Right renal cortex interstitium (tissue), 3 donors: Measurements from ENCODE around the gene VSIR. TPM values are rescaled to one million over a fixed set of nuclear protein-coding genes. Genes with fewer than 3 reads are reported as not detected.

ENCODE experiments used
- DNase-seq, 3 donors: peaks; one replicate each; pipeline ENCODE4 v3.0.0-alpha.2; 2013; ENCODE audit warnings: low read depth in 3 of 3, low spot score in 2 of 3
- polyA plus RNA-seq, 3 donors: library from polyadenylated mRNA; unstranded; fragments of 120-200 nt; gene quantifications; one replicate each; pipeline ENCODE4 v1.2.1, GENCODE V29; 2013; ENCODE audit not compliant: insufficient read length in 3 of 3

The VSIR gene
- polyA plus RNA-seq, 3 donors = 6.7 to 9.7 (median 7.8) TPM

DNA sequence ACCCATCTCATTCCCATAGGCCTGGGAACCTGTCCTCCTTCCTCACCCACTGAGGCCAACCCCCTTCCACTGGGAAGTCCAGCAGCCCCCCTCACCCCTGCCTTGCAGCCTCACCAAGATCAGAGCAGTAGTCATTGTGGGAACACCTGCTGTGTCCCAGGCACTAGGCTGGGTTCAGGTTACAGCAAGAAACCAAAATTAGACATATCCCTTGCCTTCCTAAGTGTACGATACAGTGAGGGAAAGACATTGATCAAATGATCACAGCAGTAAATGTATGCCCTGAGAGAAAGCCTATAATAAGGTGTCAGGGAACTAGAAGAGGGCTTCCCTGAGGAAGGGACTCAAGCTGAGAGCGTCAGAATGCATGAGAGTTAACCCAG lies 36.8 kb downstream of the VSIR start:
- DNase-seq = no peak

DNA sequence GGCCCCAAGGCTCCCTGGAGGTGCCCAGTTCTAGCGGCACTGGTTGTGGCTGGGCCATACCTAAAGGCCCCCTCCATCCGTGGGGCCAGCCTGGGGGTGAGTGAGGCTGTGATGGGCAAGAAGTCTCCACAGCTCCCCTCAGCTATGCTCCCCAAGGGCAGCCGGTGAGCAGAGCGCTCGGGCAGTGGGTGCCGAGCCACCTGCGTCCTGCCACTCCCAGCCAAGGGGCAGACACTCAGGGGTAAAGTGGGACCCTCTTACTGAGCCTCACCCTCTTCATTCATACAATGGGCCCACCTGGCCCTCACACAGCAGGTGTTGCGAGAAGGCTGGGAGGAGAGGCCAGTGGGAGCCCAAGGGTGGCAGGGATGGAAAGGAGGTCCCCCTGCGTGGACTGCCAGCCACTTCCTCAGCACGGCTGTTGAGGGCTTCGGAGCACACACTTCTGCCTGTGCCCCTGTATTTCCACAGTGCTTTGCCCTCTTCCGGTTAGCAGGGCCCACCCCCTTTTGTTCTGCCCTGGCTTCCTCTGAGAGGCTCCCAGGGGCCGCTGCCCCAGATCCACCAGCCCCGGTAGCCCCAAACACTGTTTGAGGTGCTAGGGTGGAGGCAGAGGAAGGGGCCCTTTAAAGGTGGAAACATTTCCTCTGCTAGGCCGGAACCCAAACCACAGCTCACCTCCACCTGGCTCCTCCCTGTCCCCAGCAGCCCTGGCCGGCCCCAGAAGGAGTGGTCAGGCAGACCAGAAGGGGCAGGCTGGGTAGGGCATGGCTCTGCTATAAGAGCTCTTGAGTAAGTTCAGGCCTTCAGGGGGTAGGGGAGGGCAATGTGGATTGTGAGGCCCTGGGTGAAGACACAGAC lies 37.4 kb downstream of the VSIR start:
- no peak for DNase-seq

DNA sequence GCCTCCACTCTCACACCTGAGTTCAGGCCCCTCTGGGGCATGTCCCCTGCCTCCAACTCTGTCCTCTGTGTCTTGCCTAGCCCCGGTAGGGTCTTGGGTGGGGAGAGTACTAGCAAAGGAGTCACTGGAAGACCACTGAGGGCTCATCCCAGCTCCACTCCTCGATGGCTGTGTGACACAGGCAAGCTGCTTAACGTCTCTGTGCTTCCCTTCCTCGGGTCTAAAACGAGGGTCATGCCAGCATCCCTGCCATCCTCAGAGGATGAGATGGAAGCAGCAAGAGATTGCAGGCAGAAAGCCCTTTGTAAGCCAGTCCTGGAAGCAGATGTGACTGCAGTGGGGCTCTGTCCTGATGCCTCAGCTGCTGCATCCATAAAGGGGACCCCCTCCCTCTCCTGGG lies 38.5 kb downstream of the VSIR start:
- no peak for DNase-seq

DNA sequence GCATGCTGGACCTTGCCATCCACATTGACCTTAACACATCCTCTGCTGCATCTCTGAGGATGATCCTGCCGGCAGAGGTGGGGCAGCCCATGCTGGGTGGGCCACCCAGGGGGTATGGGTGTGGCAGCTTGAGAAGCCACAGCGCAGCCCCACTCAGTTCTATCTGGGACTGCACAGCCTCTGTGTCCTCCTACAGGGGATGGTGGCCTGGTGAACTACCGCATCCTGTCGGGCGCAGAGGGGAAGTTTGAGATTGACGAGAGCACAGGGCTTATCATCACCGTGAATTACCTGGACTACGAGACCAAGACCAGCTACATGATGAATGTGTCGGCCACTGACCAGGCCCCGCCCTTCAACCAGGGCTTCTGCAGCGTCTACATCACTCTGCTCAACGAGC lies 41.5 kb downstream of the VSIR start:
- no peak for DNase-seq

GRCh38 chr10:71729161-71729636 lies 44.1 kb downstream of the VSIR start:
- DNase-seq = no peak

DNA sequence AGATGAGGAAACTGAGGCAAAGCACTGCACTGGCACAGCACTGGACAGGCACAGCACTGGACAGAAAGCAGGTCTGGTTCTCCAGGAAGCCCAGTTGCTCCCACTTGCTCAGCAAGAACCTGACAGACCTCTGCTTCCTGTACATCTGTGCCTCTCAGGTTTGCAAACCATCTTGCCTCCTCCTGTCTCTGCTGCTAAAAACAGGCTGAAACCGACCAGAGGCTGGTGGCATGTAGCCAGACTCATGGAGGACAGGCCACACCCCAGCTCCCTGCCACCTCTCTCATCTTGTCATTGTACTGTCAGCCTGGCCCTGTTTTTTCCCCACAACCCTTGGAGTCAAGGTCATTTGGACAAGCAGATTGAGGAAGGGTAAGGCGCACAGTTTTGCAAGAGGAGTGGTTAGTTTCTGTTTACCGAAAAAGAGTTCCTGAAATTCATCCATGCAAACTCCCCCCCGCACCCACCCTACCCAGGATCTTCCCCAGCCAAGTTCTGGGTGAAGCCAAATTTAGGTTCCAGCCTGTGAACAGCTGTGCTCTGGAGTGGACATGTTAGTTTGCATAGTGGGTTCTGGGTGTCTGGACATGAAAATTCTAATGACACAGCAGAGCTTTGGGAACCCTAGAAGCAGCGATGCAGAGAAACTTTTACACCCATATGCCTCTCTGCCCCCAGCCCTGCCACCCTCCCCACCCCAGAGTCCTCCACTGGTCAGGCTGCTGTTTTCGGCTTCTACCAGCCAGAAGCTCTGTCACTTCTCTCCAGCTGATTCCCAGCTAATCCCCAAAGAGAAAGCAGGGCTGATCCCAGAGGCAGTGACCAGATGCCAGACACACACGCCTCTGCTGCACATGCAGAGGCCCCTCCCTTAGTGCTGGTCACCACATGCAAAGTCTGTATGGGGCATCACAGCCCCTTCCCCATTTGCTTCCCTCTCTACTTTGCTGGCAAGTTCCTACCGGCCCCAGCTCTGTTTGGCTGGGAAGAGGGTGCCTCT lies 45.3 kb downstream of the VSIR start:
- no peak for DNase-seq

GRCh38 chr10:71727105-71727737 lies 46.1 kb downstream of the VSIR start:
- no peak for DNase-seq

DNA sequence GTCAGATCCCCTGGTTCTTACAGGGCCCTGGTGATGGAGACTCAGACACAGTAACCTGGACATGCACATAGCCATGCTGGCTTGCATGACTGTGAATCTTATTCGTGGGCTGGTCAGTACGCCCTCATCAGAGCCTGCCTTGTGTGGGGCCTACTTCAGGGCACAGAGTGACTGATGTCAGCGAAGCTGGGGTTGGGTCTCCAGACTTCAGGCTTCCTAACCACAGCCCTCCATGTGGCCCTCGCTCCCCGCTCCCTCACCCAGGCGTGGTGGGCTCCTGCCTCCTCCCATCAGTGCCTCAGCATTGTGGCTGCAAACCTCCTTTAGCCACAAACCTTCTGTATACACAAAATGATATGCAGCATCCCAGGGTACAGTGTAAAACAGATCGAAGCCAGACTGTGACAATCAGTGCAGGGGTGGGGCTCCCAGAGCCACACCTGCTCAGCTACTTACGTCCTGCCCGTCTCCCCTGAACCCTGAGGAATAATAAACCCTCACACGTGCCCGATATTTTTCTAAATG lies 46.7 kb downstream of the VSIR start:
- no peak for DNase-seq

- DNase-seq = no peak
Measured at GRCh38 chr10:71725998-71726579, 47.2 kb downstream of the VSIR start.

DNA sequence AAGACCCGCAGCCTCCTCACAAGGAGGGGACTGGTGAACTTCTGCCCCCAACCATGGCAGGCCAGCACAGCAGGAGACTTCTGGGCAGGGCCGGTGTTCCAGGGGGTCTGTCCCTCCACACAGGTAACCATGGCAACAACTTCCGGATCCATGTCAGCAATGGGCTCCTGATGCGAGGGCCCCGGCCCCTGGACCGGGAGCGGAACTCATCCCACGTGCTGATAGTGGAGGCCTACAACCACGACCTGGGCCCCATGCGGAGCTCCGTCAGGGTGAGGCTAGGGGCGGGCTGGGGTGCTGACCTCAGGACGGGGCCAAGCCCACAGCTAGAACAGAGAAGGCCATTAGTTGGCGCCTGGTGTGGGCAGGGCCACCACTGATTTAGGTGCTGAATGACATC lies 48.1 kb downstream of the VSIR start:
- DNase-seq = no peak

- no peak for DNase-seq
Measured at GRCh38 chr10:71724539-71724938, 48.8 kb downstream of the VSIR start.

DNA sequence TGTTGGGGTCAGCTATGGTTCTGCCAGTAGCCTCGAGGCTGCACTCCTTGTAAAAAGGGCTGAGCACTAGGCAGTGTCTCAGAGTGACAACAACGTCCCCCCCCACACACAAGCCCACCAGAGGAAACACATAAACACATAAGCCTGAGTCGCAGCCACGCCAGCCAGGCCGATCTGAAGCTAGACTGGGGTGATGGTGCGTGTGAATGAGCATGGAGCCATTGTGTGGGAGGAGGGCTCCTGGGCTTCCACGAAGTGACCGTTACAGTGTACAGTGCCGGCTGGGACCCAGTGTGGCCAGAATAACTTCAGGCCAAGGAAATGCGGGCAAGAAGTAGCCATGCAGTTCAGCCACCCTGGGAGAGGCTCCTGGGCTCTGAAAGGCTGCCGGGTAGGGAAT lies 50.0 kb downstream of the VSIR start:
- DNase-seq = no peak

DNA sequence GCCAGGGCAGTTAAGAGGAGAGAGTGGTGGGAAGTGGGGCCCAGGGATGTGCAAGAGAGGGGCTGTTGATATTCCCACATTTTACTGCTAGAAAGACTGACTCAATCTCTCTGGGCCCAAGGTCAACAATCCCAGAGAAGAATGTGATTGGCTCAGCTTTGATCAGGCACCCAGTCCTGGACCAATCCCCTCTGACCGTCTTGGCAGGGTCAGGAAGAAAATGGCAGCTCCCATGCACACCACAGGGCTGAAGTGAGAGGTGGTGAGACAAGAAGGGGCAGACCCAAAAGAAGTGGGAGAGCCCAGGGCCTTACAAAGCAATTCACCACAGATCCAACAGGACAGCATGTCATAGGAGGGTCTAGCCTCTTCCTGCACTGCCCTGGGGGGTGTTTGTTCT lies 50.5 kb downstream of the VSIR start:
- no peak for DNase-seq

DNA sequence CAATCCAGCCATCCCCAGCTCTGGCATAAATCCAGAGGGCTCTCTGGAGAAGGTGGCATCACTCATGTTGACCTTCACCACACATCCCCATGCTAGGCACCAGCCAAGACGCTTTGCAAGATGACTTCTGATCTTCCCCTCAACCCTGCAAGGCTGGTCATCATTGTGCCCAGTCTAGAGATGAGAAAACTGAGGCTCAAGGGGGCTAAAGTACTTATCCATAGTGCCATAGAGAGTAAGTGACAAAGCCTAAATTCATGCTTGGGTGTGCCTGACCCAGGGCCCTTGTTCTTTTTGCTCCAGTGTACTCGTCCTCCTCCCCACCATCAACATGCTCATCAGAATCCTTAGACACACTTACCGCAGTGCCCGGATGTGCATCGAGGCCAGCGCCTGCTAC lies 52.0 kb downstream of the VSIR start:
- no peak for DNase-seq

- no peak for DNase-seq
Measured at GRCh38 chr10:71720288-71720687, 53.0 kb downstream of the VSIR start.

DNA sequence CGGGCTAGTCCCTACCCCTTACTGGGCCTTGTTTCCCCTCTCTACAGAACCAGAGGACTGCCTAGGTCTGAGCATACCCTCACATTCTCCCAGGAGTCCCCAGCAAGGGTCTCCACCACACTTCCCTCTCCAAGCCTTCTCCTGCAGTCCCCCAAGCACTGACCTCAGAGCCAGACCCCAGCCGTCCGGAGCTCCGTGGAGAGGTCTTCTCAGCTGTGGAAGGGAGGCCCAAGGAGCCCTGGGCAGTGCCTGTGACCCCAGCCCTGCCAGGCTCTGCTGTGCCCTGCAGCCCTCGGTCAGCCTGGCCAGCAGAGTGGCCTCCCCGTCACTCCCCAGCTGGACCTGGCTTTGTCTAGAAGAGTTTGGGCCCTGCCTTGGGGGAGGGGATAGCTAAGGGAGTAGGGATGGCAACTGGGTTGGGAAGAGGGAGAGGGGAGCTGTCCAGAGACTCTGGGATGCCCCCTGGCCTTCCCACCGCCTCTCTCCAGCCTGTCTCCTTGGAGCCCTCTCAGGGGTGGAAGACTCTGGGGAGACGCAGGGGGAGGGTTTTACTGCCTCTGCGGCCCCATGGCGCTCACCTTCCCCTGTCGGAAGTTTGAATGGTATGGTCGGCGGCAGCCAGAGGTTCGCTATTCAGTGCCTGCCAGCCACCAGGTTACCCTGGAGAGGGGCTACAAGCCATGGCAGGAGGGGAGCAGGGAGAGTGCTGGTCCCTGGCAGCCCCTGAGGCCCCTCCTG lies 53.7 kb downstream of the VSIR start, which contains the start of gene C10orf105:
Gene C10orf105 (minus strand): TSS at position 315 of the 738 bp plus-strand sequence. CDS start 3,441 bp downstream, outside the sequence.
- DNase-seq = no peak

GRCh38 chr10:71719042-71719441 lies 54.3 kb downstream of the VSIR start:
- DNase-seq = no peak

- no peak for DNase-seq
Measured at GRCh38 chr10:71718165-71718698, 55.1 kb downstream of the VSIR start.

- DNase-seq = no peak
Measured at GRCh38 chr10:71717551-71717951, 55.8 kb downstream of the VSIR start.
